ENCODE measurements around the gene ZDHHC14. TPM values are rescaled to one million over a fixed set of nuclear protein-coding genes. Genes with fewer than 3 reads are reported as not detected.

Gene ZDHHC14
- polyA plus RNA-seq, 1 donor (not counting 4 experiments of a cell fraction or from before 2014, with no cell fraction given): 6.4 TPM

DNA sequence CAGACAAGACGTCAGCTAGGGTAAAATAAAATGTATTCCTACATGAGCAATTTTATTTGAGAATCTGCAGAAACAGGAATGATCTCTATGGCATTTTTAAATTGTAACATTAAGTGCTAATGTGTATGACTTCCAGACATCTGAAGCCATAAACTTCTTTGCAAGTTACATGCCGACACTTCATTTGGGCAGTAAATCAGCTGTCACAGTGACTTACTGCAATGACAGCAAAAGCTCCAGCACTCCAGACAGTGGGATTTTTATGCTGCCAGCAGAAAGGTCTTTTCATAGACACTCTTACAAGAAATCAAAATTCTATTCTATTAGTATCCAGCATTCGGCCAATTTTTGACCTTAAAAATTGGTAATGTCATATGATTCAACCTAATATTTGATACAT lies 285.7 kb downstream of the ZDHHC14 start:
- H3K9me1 ChIP-seq (ENCODE audit: control insufficient read depth, extremely low read depth, insufficient read depth, low read length): no peaks in the 10 kb centered on the region
- H4K20me1 ChIP-seq (ENCODE audit: control insufficient read depth, extremely low read depth, insufficient read depth, low read length): no peaks in the 10 kb centered on the region
- no peak for TF ChIP-seq EZH2 (IDR thresholded peaks at IDR 0.05; ENCODE audit: low read length)
- TF ChIP-seq, protein P1, sequence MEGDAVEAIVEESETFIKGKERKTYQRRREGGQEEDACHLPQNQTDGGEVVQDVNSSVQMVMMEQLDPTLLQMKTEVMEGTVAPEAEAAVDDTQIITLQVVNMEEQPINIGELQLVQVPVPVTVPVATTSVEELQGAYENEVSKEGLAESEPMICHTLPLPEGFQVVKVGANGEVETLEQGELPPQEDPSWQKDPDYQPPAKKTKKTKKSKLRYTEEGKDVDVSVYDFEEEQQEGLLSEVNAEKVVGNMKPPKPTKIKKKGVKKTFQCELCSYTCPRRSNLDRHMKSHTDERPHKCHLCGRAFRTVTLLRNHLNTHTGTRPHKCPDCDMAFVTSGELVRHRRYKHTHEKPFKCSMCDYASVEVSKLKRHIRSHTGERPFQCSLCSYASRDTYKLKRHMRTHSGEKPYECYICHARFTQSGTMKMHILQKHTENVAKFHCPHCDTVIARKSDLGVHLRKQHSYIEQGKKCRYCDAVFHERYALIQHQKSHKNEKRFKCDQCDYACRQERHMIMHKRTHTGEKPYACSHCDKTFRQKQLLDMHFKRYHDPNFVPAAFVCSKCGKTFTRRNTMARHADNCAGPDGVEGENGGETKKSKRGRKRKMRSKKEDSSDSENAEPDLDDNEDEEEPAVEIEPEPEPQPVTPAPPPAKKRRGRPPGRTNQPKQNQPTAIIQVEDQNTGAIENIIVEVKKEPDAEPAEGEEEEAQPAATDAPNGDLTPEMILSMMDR (optimal IDR thresholded peaks at IDR 0.05 in 1 of 3, IDR thresholded peaks at IDR 0.05 in 1 of 3, conservative IDR thresholded peaks at IDR 0.05 in 1 of 3; ENCODE audit: extremely low read depth in 1 of 3, insufficient read depth in 2 of 3, low read length in 3 of 3): no peak
- no peak for FAIRE-seq
- no peaks in the 10 kb centered on the region for H3K79me2 ChIP-seq (ENCODE audit: control insufficient read depth, insufficient read depth, low read length)
- no peak overlapping the region for H3K27ac ChIP-seq (ENCODE audit: control insufficient read depth, insufficient read depth, low read length)
- no peaks in the 10 kb centered on the region for H3K27me3 ChIP-seq (ENCODE audit: control insufficient read depth, extremely low read depth, insufficient read depth, low read length)
- no peak overlapping the region for H3K4me3 ChIP-seq (ENCODE audit: control insufficient read depth in 2 of 3, extremely low read depth in 1 of 3, insufficient read depth in 2 of 3, low read depth in 1 of 3, low read length in 3 of 3)
- no peak overlapping the region for H2AFZ ChIP-seq (ENCODE audit: control insufficient read depth, low read length)
- H3K36me3 ChIP-seq (ENCODE audit: control insufficient read depth in 2 of 2, extremely low read depth in 1 of 2, insufficient read depth in 2 of 2, low read length in 2 of 2): no peaks in the 10 kb centered on the region
- DNase-seq (ENCODE audit: low read depth, low spot score): no peak
- peaks cover 10% of the 10 kb centered on the region for H3K4me1 ChIP-seq (ENCODE audit: control insufficient read depth, extremely low read depth, insufficient read depth, low read length)
- no peaks in the 10 kb centered on the region for H3K9me3 ChIP-seq (ENCODE audit: control insufficient read depth, low read depth, low read length)
- no peak overlapping the region for H3K4me2 ChIP-seq (ENCODE audit: control insufficient read depth, extremely low read depth, insufficient read depth, low read depth, low read length)
- no peak overlapping the region for H3K9ac ChIP-seq (ENCODE audit: control insufficient read depth, extremely low read depth, insufficient read depth, low read length)
- dilution Hi-C loops (cut with MboI; ENCODE audit: extremely low pct_ligation_motif_present, low sequenced_read_pairs): no loop called here

DNA sequence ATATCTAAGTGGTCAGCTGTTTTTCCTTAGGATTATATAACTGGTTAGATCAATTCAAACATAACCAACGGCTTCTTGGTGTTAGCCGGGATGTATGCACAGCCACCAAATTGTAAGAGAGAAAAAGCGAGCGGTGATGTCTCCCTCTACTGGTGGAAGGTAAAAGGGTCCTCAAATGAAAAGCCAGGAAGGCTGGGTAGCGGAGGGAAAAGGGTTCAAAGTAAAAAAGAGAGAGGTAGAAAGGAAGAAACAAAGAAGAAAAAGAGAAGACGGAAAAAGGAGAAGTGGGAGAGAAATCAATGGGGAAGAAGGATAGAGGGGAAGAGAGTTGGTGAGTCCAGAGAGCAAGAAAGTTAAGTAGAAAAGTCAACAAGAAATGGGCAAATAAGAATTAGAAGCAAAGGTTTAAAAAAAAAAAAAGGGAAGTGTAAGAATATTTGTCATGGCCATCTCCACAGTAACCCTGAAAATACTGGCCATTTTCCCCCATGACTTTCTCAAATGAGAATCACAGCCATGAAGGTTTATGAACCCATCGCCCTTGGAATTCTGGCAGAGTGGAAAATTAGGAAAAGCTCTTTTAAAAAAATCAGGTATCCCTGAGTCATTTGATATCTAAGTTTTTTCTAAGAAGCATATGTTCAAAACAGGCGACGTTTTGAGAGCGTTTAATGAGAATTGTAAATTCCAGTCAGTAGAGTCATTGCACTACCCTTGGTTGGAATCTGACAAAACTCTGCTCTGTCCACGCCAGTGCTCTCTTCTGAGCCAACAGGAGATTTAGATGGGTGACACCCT lies 286.4 kb downstream of the ZDHHC14 start:
- H3K36me3 ChIP-seq (ENCODE audit: control insufficient read depth in 2 of 2, extremely low read depth in 1 of 2, insufficient read depth in 2 of 2, low read length in 2 of 2): no peaks in the 10 kb centered on the region
- no peak overlapping the region for H3K4me2 ChIP-seq (ENCODE audit: control insufficient read depth, extremely low read depth, insufficient read depth, low read depth, low read length)
- H3K27ac ChIP-seq (ENCODE audit: control insufficient read depth, insufficient read depth, low read length): no peak overlapping the region
- H3K4me1 ChIP-seq (ENCODE audit: control insufficient read depth, extremely low read depth, insufficient read depth, low read length): peaks cover 10% of the 10 kb centered on the region
- no peaks in the 10 kb centered on the region for H3K79me2 ChIP-seq (ENCODE audit: control insufficient read depth, insufficient read depth, low read length)
- H3K9me1 ChIP-seq (ENCODE audit: control insufficient read depth, extremely low read depth, insufficient read depth, low read length): no peaks in the 10 kb centered on the region
- DNase-seq (ENCODE audit: low read depth, low spot score) (no peak), FAIRE-seq (peak; percentile 49)
- no peak overlapping the region for H3K9ac ChIP-seq (ENCODE audit: control insufficient read depth, extremely low read depth, insufficient read depth, low read length)
- H2AFZ ChIP-seq (ENCODE audit: control insufficient read depth, low read length): no peak overlapping the region
- no peaks in the 10 kb centered on the region for H3K27me3 ChIP-seq (ENCODE audit: control insufficient read depth, extremely low read depth, insufficient read depth, low read length)
- dilution Hi-C loops (cut with MboI; ENCODE audit: extremely low pct_ligation_motif_present, low sequenced_read_pairs): no loop called here
- H3K9me3 ChIP-seq (ENCODE audit: control insufficient read depth, low read depth, low read length): no peaks in the 10 kb centered on the region
- H3K4me3 ChIP-seq (ENCODE audit: control insufficient read depth in 2 of 3, extremely low read depth in 1 of 3, insufficient read depth in 2 of 3, low read depth in 1 of 3, low read length in 3 of 3): no peak overlapping the region
- no peaks in the 10 kb centered on the region for H4K20me1 ChIP-seq (ENCODE audit: control insufficient read depth, extremely low read depth, insufficient read depth, low read length)
- TF ChIP-seq EZH2 (IDR thresholded peaks at IDR 0.05; ENCODE audit: low read length): no peak
- TF ChIP-seq, protein P1 (optimal IDR thresholded peaks at IDR 0.05 in 1 of 3, IDR thresholded peaks at IDR 0.05 in 1 of 3, conservative IDR thresholded peaks at IDR 0.05 in 1 of 3; ENCODE audit: extremely low read depth in 1 of 3, insufficient read depth in 2 of 3, low read length in 3 of 3): peak; percentile 64 to 85 (median 78)
